Thyroid gland (tissue), 4 donors: ENCODE results near the gene SKIDA1. TPM values are rescaled to one million over a fixed set of nuclear protein-coding genes. Genes with fewer than 3 reads are reported as not detected.

Experiments
- DNase-seq, 2 donors: peaks; one replicate each; pipeline ENCODE4 v3.0.0-alpha.2; 2019
- H3K27ac ChIP-seq, 3 donors: fragments of 200-600 bp; sonication (generic); 1 replicate in 2 of 3; 2 replicates in 1 of 3; pipeline ENCODE4 v1.5.1; 2016 to 2019; ENCODE audit warnings: mild to moderate bottlenecking in 1 of 3, moderate library complexity in 1 of 3
- H3K27me3 ChIP-seq: fragments of 200-600 bp; sonication (generic); one replicate; pipeline ENCODE4 v1.5.1; 2019
- H3K36me3 ChIP-seq, 2 donors: fragments of 200-600 bp; sonication (generic); one replicate each; pipeline ENCODE4 v1.5.1; 2016 to 2019
- H3K4me1 ChIP-seq, 2 donors: fragments of 200-600 bp; sonication (generic); one replicate each; pipeline ENCODE4 v1.5.1; 2017 to 2019
- H3K4me3 ChIP-seq, 3 donors: fragments of 200-600 bp; sonication (generic); replicated peaks in 1 of 3; 1 replicate in 2 of 3; 2 replicates in 1 of 3; pipeline ENCODE4 v1.5.1; 2016; ENCODE audit warnings: mild to moderate bottlenecking in 1 of 3
- H3K9me3 ChIP-seq: fragments of 200-600 bp; sonication (generic); one replicate; pipeline ENCODE4 v1.5.1; 2017
- POLR2A ChIP-seq, 2 donors: fragments of 450-650 bp; IDR thresholded peaks; one replicate each; pipeline ENCODE4 v1.6.1; 2017; ENCODE audit warnings: antibody characterized with exemption in 2 of 2, mild to moderate bottlenecking in 2 of 2, moderate library complexity in 1 of 2
- WGBS, 2 donors: methylation state at CpG; one replicate each; pipeline ENCODE4 v1.1.5; 2017; 5-methylcytosine and 5-hydroxymethylcytosine counted together
- intact Hi-C: fragments of 100-400 bp; cut with DNase I; formaldehyde crosslinking; loops from one replicate; pipeline ENCODE4 v1.15.1; 2023
- total RNA-seq, 4 donors: library from RNA; depleted of rRNA; stranded (reverse); fragments of >200 nt; gene quantifications; one replicate each; pipeline ENCODE4 v1.2.3, GENCODE V29; 2016
- TF ChIP-seq, protein P1 (sequence below), 6 experiments: fragments of 200-600 bp in 3 of 6; fragments of 450-650 bp in 3 of 6; sonication (generic) in 3 of 6; IDR thresholded peaks; one replicate each; pipeline ENCODE4 v1.5.1; 2016 to 2019; ENCODE audit warnings: antibody characterized with exemption in 6 of 6, mild to moderate bottlenecking in 2 of 6, inconsistent platforms in 1 of 6, moderate library complexity in 1 of 6

The SKIDA1 gene
- total RNA-seq, 4 donors from 2014 or later: 3.1 to 9.9 (median 7.1) TPM

GRCh38 chr10:21514129-21514817 lies 11.2 kb downstream of the SKIDA1 start:
- TF ChIP-seq POLR2A (IDR thresholded peaks at IDR 0.05): no peak
- TF ChIP-seq, protein P1, sequence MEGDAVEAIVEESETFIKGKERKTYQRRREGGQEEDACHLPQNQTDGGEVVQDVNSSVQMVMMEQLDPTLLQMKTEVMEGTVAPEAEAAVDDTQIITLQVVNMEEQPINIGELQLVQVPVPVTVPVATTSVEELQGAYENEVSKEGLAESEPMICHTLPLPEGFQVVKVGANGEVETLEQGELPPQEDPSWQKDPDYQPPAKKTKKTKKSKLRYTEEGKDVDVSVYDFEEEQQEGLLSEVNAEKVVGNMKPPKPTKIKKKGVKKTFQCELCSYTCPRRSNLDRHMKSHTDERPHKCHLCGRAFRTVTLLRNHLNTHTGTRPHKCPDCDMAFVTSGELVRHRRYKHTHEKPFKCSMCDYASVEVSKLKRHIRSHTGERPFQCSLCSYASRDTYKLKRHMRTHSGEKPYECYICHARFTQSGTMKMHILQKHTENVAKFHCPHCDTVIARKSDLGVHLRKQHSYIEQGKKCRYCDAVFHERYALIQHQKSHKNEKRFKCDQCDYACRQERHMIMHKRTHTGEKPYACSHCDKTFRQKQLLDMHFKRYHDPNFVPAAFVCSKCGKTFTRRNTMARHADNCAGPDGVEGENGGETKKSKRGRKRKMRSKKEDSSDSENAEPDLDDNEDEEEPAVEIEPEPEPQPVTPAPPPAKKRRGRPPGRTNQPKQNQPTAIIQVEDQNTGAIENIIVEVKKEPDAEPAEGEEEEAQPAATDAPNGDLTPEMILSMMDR (IDR thresholded peaks at IDR 0.05): no peak
- no peak for DNase-seq
- intact Hi-C loops: no loop called here
- no peaks in the 10 kb centered on the region for H3K27me3 ChIP-seq
- H3K4me1 ChIP-seq: peaks cover 0 to 13% of the 10 kb centered on the region in 2 donors
- H3K9me3 ChIP-seq: no peaks in the 10 kb centered on the region
- H3K27ac ChIP-seq: peak overlapping the region; percentile 27 to 83 (median 83)
- no peaks in the 10 kb centered on the region for H3K36me3 ChIP-seq
- 47 to 52% methylated on average over 6 of the region's 6 CpGs for WGBS, 2 donors
- H3K4me3 ChIP-seq: peak overlapping the region in 2 of 3 donors; percentile 14 to 57

DNA sequence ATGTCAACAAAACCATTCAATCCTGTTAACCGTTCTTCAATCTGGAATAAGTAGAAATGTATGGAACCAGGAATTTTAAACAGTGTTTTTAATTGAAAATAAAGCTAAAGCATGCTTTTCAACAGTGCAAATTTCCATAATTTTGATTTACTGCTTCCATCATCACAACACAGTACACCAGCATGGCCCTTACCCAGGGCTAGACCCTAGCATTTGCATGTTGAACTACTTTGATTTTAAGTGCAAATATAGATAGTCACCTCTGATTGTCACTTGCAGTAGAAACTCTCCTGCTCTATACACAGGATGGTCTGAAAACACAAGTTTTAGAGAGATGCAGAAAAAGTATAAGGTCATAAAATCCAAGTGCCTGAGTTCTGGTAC lies 12.1 kb downstream of the SKIDA1 start:
- peak overlapping the region; percentile 1 to 19 (median 15) for H3K27ac ChIP-seq
- WGBS, 2 donors: 69 to 76% methylated on average over 1 of the region's 1 CpG

GRCh38 chr10:21512573-21513404 lies 12.7 kb downstream of the SKIDA1 start:
- no peak for DNase-seq
- WGBS, 2 donors: 69 to 83% methylated on average over 2 of the region's 2 CpGs
- no peak for TF ChIP-seq POLR2A (IDR thresholded peaks at IDR 0.05)
- TF ChIP-seq, protein P1 (IDR thresholded peaks at IDR 0.05): no peak
- Histone ChIP-seq H3K36me3 (no peaks in the 10 kb centered on the region), H3K4me3 (no peak overlapping the region), H3K4me1 (peaks cover 0 to 13% of the 10 kb centered on the region in 2 donors), H3K9me3 (no peaks in the 10 kb centered on the region), H3K27ac (peak overlapping the region; percentile 1 to 84 (median 82)), H3K27me3 (no peaks in the 10 kb centered on the region)
- intact Hi-C loops: no loop called here

More for the DNA sequence above, 12.1 kb downstream of the SKIDA1 start:
- H3K4me1 ChIP-seq: peaks cover 0 to 13% of the 10 kb centered on the region in 2 donors
- no peak for TF ChIP-seq POLR2A (IDR thresholded peaks at IDR 0.05)
- TF ChIP-seq, protein P1 (IDR thresholded peaks at IDR 0.05): no peak
- no peak overlapping the region for H3K4me3 ChIP-seq
- H3K27me3 ChIP-seq: no peaks in the 10 kb centered on the region
- intact Hi-C loops: no loop called here
- H3K9me3 ChIP-seq: no peaks in the 10 kb centered on the region
- DNase-seq: no peak
- H3K36me3 ChIP-seq: no peaks in the 10 kb centered on the region

DNA sequence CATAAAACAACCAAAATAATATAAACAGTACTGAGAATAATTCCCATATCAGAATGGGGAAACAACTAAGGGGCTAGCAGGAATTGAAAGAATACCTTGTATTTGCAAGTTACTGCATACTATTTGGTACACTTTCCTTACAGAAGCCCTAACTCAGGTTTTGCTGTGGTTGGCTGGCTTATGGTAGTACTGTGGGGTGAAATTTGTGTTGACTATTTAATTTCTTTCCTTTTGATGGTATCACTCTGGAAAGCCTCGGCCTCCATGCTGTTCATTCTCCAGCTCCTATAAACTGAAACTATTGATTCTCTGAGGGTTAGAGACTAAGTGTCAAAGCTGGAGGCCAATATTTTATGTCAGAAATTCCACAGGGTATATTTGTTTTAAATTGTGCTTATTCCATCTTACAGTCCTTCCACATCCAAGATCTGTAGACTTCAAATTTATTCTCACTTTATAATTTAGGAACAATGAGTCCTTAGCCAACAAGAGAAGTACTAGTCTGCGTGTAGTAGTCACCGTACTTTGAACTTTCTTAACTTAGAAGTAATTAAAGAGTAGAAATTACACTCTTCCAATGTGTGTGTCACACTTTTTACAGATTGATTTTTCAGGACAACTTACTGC lies 13.4 kb downstream of the SKIDA1 start:
- Histone ChIP-seq H3K36me3 (no peaks in the 10 kb centered on the region), H3K27me3 (no peaks in the 10 kb centered on the region), H3K27ac (peak overlapping the region; percentile 22 to 84 (median 82)), H3K4me3 (no peak overlapping the region), H3K9me3 (no peaks in the 10 kb centered on the region), H3K4me1 (peaks cover 0 to 13% of the 10 kb centered on the region in 2 donors)
- intact Hi-C loops: no loop called here
- TF ChIP-seq, protein P1 (IDR thresholded peaks at IDR 0.05): no peak
- TF ChIP-seq POLR2A (IDR thresholded peaks at IDR 0.05): no peak
- DNase-seq: no peak
- WGBS, 2 donors: 73 to 84% methylated on average over 3 of the region's 3 CpGs
